Endothelial cell of umbilical vein (primary cell): ENCODE data around the gene CHST15. TPM values are rescaled to one million over a fixed set of nuclear protein-coding genes. Genes with fewer than 3 reads are reported as not detected.

ENCODE experiments used
- BruUV-seq: library from RNA; stranded (reverse); fragments of 400-500 nt; replicated peaks from 2 replicates; lab custom pipeline; 2021; lab: Mats Ljungman, UMichigan
- CTCF ChIA-PET: fragments of 300-600, 350-600 bp; sonication (Branson Sonifier 250); formaldehyde crosslinking; loops from one replicate; lab custom pipeline; 2021; ENCODE audit warnings: antibody characterized with exemption, inconsistent platforms; lab: Charles Lee
- POLR2A ChIA-PET: fragments of 300-600, 350-600 bp; sonication (Branson Sonifier 250); formaldehyde crosslinking; loops from one replicate; lab custom pipeline; 2021; ENCODE audit warnings: antibody characterized with exemption, inconsistent platforms; lab: Charles Lee
- DNase-seq: peaks from one replicate; pipeline ENCODE4 v3.0.0-alpha.2; 2011; ENCODE audit warnings: low read depth, low spot score
- FAIRE-seq: peaks from 2 replicates; lab custom pipeline; 2011; peaks lifted over from hg19 to GRCh38; lab: Jason Lieb, UNC
- H2AFZ ChIP-seq: 2 replicates; pipeline ENCODE4 v1.6.0; 2012; ENCODE audit warnings: low read depth, low read length, control low read depth, inconsistent platforms
- H3K27ac ChIP-seq: 2 replicates; pipeline ENCODE4 v1.5.1; 2011; ENCODE audit warnings: low read depth, mild to moderate bottlenecking, control low read depth, low read length, moderate library complexity; ENCODE audit not compliant: insufficient read depth
- H3K27me3 ChIP-seq, 2 experiments: 2 replicates each; pipeline versions ENCODE4 v1.6.0 to v1.6.1; 2011; ENCODE audit warnings: low read length in 2 of 2, mixed read lengths in 1 of 2; ENCODE audit not compliant: control insufficient read depth in 2 of 2, insufficient read depth in 2 of 2
- H3K36me3 ChIP-seq, 2 experiments: 2 replicates in 1 of 2; 3 replicates in 1 of 2; pipeline ENCODE4 v1.5.1; 2011; ENCODE audit warnings: low read length in 2 of 2, mild to moderate bottlenecking in 1 of 2, moderate library complexity in 1 of 2; ENCODE audit not compliant: control insufficient read depth in 2 of 2, insufficient read depth in 2 of 2; ENCODE audit errors: extremely low read depth in 1 of 2
- H3K4me1 ChIP-seq: 3 replicates; pipeline ENCODE4 v1.5.1; 2011; ENCODE audit warnings: mild to moderate bottlenecking, low read length; ENCODE audit not compliant: control insufficient read depth, insufficient read depth; ENCODE audit errors: extremely low read depth
- H3K4me2 ChIP-seq: 2 replicates; pipeline ENCODE4 v1.6.1; 2011; ENCODE audit warnings: low read length, control low read depth, mixed read lengths; ENCODE audit not compliant: insufficient read depth
- H3K4me3 ChIP-seq, 3 experiments: fragments of 200-600 bp in 1 of 3; sonication (generic), shearing (Covaris generic) in 1 of 3; replicated peaks in 1 of 3; 2 replicates each; pipeline ENCODE4 v1.5.1; 2011 to 2016; ENCODE audit warnings: control low read depth in 3 of 3, low read length in 3 of 3, mild to moderate bottlenecking in 2 of 3, inconsistent platforms in 1 of 3, low read depth in 1 of 3, moderate library complexity in 1 of 3; ENCODE audit not compliant: insufficient read depth in 1 of 3
- H3K79me2 ChIP-seq: 2 replicates; pipeline ENCODE4 v1.6.0; 2012; ENCODE audit warnings: low read length, inconsistent platforms; ENCODE audit not compliant: control insufficient read depth, insufficient read depth
- H3K9ac ChIP-seq: replicated peaks from 2 replicates; pipeline ENCODE3; 2011; ENCODE audit warnings: low read length, control low read depth; ENCODE audit not compliant: insufficient read depth; ENCODE audit errors: extremely low read depth
- H3K9me1 ChIP-seq: replicated peaks from 3 replicates; pipeline ENCODE4 v1.6.0; 2011; ENCODE audit warnings: mild to moderate bottlenecking, low read length; ENCODE audit not compliant: control insufficient read depth, insufficient read depth; ENCODE audit errors: extremely low read depth
- H3K9me3 ChIP-seq: replicated peaks from 2 replicates; pipeline ENCODE4 v1.5.1; 2012; ENCODE audit warnings: low read length, inconsistent platforms; ENCODE audit not compliant: control insufficient read depth, insufficient read depth
- H4K20me1 ChIP-seq: replicated peaks from 2 replicates; pipeline ENCODE3; 2011; ENCODE audit warnings: mild to moderate bottlenecking, low read length; ENCODE audit not compliant: control insufficient read depth, insufficient read depth; ENCODE audit errors: extremely low read depth
- CTCF ChIP-seq, 2 donors: IDR thresholded peaks; 1 replicate in 1 of 2; 2 replicates in 1 of 2; pipeline ENCODE4 v1.5.1; 2011; ENCODE audit warnings: low read length in 2 of 2, mild to moderate bottlenecking in 2 of 2, moderate library complexity in 2 of 2, control low read depth in 1 of 2, inconsistent platforms in 1 of 2, low read depth in 1 of 2; ENCODE audit not compliant: insufficient read depth in 1 of 2; ENCODE audit errors: extremely low read depth in 1 of 2
- EZH2 ChIP-seq: IDR thresholded peaks from 2 replicates; pipeline ENCODE4 v1.6.1; 2012; ENCODE audit warnings: borderline replicate concordance, low read depth, mild to moderate bottlenecking, moderate library complexity, low read length, inconsistent platforms; ENCODE audit not compliant: severe bottlenecking
- FOS ChIP-seq: IDR thresholded peaks from 2 replicates; pipeline ENCODE4 v1.6.1; 2011; ENCODE audit warnings: mild to moderate bottlenecking, low read length, moderate library complexity, borderline replicate concordance; ENCODE audit not compliant: insufficient read depth
- GATA2 ChIP-seq: IDR thresholded peaks from 2 replicates; pipeline ENCODE4 v1.7.0; 2011; ENCODE audit warnings: low read depth, mild to moderate bottlenecking, moderate library complexity, mixed read lengths, low read length; ENCODE audit not compliant: insufficient read length, insufficient read depth
- JUN ChIP-seq: IDR thresholded peaks from 2 replicates; pipeline ENCODE4 v1.6.1; 2011; ENCODE audit warnings: borderline replicate concordance, low read depth; ENCODE audit not compliant: insufficient read length, insufficient read depth
- MAX ChIP-seq: IDR thresholded peaks from 2 replicates; pipeline ENCODE4 v1.6.1; 2011; ENCODE audit not compliant: insufficient read depth, insufficient read length
- MYC ChIP-seq: IDR thresholded peaks from one replicate; pipeline ENCODE4 v1.6.1; 2011; ENCODE audit warnings: mild to moderate bottlenecking, low read depth, low read length
- POLR2A ChIP-seq: IDR thresholded peaks from 2 replicates; pipeline ENCODE4 v1.6.1; 2012; ENCODE audit warnings: low read depth, mild to moderate bottlenecking, control low read depth, low read length
- POLR2AphosphoS5 ChIP-seq: IDR thresholded peaks from 2 replicates; pipeline ENCODE4 v1.6.1; 2012; ENCODE audit warnings: low read depth, mild to moderate bottlenecking, control low read depth, low read length, moderate library complexity; ENCODE audit not compliant: insufficient read depth
- dilution Hi-C: fragments of 300-500 bp; cut with MboI; formaldehyde crosslinking; loops from one replicate; pipeline ENCODE4 v1.15.0; 2019; ENCODE audit warnings: low sequenced_read_pairs; ENCODE audit not compliant: extremely low pct_ligation_motif_present
- intact Hi-C: fragments of 100-400 bp; cut with micrococcal nuclease; formaldehyde crosslinking; loops from one replicate; pipeline ENCODE4 v1.10.0; 2022
- polyA plus RNA-seq, 4 experiments: library from polyadenylated mRNA; depleted of rRNA in 3 of 4; stranded (reverse) in 3 of 4; unstranded in 1 of 4; fragments of >200 nt; gene quantifications; 2 replicates each; pipeline versions ENCODE4 v1.2.1 to v1.2.3, GENCODE V29; 2011 to 2012; ENCODE audit warnings: missing spikeins in 1 of 4
- total RNA-seq: library from RNA; stranded (reverse); gene quantifications from 2 replicates; pipeline ENCODE4 v1.2.3, GENCODE V29; 2021

The CHST15 gene
- total and polyA plus RNA-seq, 2 donors (not counting 3 experiments of a cell fraction or from before 2014, with no cell fraction given) = 23.1 to 29.2 TPM

GRCh38 chr10:124017729-124018128, 75.7 kb downstream of the CHST15 start:
- Histone ChIP-seq H3K79me2 (no peaks in the 10 kb centered on the region), H4K20me1 (no peaks in the 10 kb centered on the region), H3K4me3 (no peak overlapping the region), H3K4me1 (no peaks in the 10 kb centered on the region), H3K27me3 (no peaks in the 10 kb centered on the region), H3K27ac (no peak overlapping the region), H3K9me1 (no peaks in the 10 kb centered on the region), H3K9me3 (no peaks in the 10 kb centered on the region), H3K36me3 (peaks cover 0 to 6% of the 10 kb centered on the region in 2 experiments), H2AFZ (no peak overlapping the region), H3K9ac (no peak overlapping the region), H3K4me2 (no peak overlapping the region)
- ChIA-PET CTCF (interaction anchor here (1.4 to 3.3 kb wide), 2 partner anchors 23 to 371 kb away, joined by 4 to 15 read pairs; no protein-coding TSS in a partner anchor), POLR2A (no interaction called here)
- TF ChIP-seq CTCF (IDR thresholded peaks at IDR 0.05; ENCODE audit: extremely low read depth in 1 of 2, insufficient read depth in 1 of 2, low read depth in 1 of 2, low read length in 2 of 2) (no peak), POLR2AphosphoS5 (no peak), MAX (no peak), EZH2 (no peak), GATA2 (no peak), MYC (no peak), FOS (no peak), JUN (no peak), POLR2A (no peak)
- intact Hi-C loops = no loop called here
- dilution Hi-C loops = no loop called here
- no peak for FAIRE-seq
- no TSS peak for BruUV-seq
- DNase-seq = no peak
